ENCODE measurements around the gene CBFA2T2.

Gene CBFA2T2

DNA sequence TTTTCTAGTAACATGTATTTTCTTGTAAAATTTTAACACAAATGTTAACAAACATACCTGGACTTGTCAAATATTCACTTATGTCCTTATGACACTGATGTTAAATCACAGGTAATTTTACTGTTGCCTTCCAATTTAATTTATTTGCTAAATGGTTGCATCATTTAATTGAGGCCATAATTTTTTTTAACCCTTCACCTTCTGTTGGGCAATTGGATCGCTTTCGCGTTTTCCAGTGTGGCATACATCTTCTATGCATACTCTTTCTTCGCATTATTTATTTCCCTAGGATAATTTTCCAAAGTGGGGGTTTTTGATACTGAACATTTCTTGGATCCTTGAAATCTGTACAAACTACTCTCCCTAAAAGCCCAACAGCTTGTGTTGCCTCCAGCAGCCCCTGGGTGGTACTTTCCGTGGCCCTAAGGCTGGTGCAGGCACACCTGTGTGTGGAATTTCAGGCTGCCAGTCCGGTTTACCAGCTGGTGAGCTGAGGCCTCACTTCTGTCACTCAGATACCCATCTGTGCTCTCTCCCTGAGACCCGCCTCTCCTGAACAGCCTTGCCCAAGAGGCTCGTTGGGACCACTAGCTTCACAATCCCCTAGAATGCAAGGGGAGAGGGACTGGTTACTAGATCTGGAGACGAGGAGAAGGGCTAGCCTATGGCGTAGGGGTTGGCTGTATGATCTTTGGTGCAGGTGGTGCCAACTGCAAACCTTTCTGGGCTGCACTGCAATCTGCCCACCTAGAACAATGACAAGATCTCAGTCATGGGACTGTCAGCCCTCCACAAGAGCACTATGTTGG is 161.1 kb downstream of the CBFA2T2 start:
- no peak overlapping the region for H3K4me3 ChIP-seq (ENCODE audit: insufficient read length, low read depth)
- no peak overlapping the region for H3K9ac ChIP-seq (ENCODE audit: insufficient read length, low read depth)
- H3K27me3 ChIP-seq (ENCODE audit: insufficient read depth, insufficient read length), result no peaks in the 10 kb centered on the region
- H3K9me3 ChIP-seq (ENCODE audit: insufficient read depth, low read length), result no peaks in the 10 kb centered on the region
- peaks cover 11% of the 10 kb centered on the region for H3K36me3 ChIP-seq (ENCODE audit: insufficient read depth, insufficient read length, low read length)
- H3K4me1 ChIP-seq (ENCODE audit: insufficient read depth, insufficient read length), result peaks cover 7% of the 10 kb centered on the region
- no peak for DNase-seq (ENCODE audit: low read depth, low spot score)
- TF ChIP-seq SUZ12 (IDR thresholded peaks at IDR 0.05; ENCODE audit: extremely low read depth, insufficient read depth, insufficient read length) (no peak), YY1 (IDR thresholded peaks at IDR 0.05; ENCODE audit: insufficient read depth, insufficient read length) (no peak), ZNF274 (IDR thresholded peaks at IDR 0.05; ENCODE audit: low read depth, low read length) (no peak)

DNA sequence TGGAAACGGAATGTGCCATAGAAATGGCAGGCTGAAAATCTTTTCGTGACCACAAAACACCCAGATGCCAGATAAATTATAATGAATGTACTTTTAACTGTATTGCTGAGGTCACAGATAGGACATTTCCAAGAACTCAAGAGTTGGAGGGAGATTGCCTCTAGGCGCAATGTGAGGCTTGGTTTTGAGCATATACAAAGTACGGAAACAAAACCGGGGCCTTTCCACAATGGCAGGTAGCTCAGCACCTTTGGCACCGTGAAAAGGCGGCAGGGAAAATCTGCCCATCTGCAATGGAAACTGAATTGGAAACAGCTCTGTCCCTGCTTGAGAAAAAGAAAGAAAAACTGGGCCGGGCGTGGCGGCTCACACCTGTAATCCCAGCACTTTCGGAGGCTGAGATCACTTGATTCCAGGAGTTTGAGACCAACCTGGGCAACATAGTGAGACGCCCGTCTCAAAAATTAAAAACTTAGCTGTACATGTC is 161.7 kb downstream of the CBFA2T2 start:
- Histone ChIP-seq H3K4me1 (ENCODE audit: insufficient read depth, insufficient read length) (peaks cover 7% of the 10 kb centered on the region), H3K4me3 (ENCODE audit: insufficient read length, low read depth) (no peak overlapping the region), H3K9ac (ENCODE audit: insufficient read length, low read depth) (no peak overlapping the region), H3K27me3 (ENCODE audit: insufficient read depth, insufficient read length) (no peaks in the 10 kb centered on the region), H3K36me3 (ENCODE audit: insufficient read depth, insufficient read length, low read length) (peaks cover 17% of the 10 kb centered on the region), H3K9me3 (ENCODE audit: insufficient read depth, low read length) (no peaks in the 10 kb centered on the region)
- no peak for DNase-seq (ENCODE audit: low read depth, low spot score)
- TF ChIP-seq SUZ12 (IDR thresholded peaks at IDR 0.05; ENCODE audit: extremely low read depth, insufficient read depth, insufficient read length) (no peak), YY1 (IDR thresholded peaks at IDR 0.05; ENCODE audit: insufficient read depth, insufficient read length) (no peak), ZNF274 (IDR thresholded peaks at IDR 0.05; ENCODE audit: low read depth, low read length) (no peak)

DNA sequence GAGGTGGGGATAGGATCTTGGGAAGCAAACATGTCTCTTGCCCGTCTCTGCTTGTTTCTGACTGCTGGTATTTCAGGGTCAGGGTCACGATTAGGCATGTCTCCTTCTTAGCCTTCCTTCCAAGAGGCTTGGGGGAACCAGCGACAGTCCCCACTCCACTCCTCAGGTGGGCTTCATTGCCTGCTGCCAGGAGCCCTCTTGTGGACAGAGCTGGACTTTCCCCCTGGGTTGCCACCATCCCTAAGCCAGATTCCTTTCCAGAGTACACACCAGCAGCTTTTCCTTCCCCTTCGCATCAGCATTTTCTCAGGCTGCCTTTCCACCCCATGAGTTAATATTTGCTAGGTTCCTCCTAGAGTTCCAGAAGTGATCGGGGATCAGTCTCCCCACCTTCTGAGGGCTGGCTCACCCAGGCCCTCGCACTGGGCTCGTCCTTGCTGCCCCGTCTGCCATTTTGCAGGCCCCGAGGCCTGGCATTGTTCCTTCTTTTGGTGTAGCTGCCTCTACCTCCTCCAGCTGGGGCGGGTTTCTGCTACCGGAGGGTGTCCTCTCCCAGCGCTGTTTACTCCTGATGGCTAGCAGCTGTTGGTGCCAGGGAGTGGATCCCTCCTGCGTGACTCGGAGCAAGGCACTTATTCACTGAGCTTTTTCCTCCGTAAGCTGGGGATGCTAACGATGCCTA is 163.5 kb downstream of the CBFA2T2 start:
- peaks cover 35% of the 10 kb centered on the region for H3K36me3 ChIP-seq (ENCODE audit: insufficient read depth, insufficient read length, low read length)
- H3K9ac ChIP-seq (ENCODE audit: insufficient read length, low read depth), result no peak overlapping the region
- no peak for DNase-seq (ENCODE audit: low read depth, low spot score)
- H3K4me3 ChIP-seq (ENCODE audit: insufficient read length, low read depth), result no peak overlapping the region
- no peaks in the 10 kb centered on the region for H3K27me3 ChIP-seq (ENCODE audit: insufficient read depth, insufficient read length)
- H3K4me1 ChIP-seq (ENCODE audit: insufficient read depth, insufficient read length), result peaks cover 7% of the 10 kb centered on the region
- H3K9me3 ChIP-seq (ENCODE audit: insufficient read depth, low read length), result no peaks in the 10 kb centered on the region
- no peak for TF ChIP-seq ZNF274 (IDR thresholded peaks at IDR 0.05; ENCODE audit: low read depth, low read length)
- TF ChIP-seq YY1 (IDR thresholded peaks at IDR 0.05; ENCODE audit: insufficient read depth, insufficient read length), result no peak
- TF ChIP-seq SUZ12 (IDR thresholded peaks at IDR 0.05; ENCODE audit: extremely low read depth, insufficient read depth, insufficient read length), result no peak

DNA sequence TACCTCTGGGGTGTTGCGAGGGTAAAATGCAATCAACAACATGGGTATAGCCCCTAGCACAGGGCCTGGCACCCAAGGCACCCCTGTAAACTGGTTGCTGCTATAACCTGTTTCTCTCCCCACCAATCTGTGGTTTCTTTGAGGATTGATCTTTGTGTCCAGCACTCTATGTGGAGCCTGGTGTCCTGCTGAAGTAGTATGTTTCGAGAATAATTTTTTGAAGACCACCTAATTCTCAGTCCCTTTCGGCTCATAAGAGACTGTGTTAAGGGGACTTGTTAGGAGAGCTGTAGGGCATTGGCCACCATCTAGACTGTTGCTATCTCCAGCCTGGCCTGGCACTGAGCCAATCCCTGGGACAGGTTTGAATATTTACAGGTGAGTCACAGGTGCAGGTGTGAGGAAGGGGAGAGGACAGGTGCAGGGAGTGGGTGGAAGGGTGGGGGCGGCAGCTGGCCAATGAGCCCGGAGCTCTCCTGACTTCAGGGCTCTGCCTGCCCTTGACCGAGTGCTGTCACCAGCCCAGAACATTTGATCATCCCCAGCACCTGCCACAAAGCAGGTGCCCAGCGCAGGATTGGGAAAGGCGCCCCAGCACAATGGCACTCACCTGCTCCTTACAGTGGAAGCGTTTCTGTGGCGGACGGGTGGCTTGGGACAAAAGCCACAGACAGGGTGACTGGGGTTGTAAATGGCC is 164.2 kb downstream of the CBFA2T2 start:
- H3K27me3 ChIP-seq (ENCODE audit: insufficient read depth, insufficient read length), result no peaks in the 10 kb centered on the region
- TF ChIP-seq SUZ12 (IDR thresholded peaks at IDR 0.05; ENCODE audit: extremely low read depth, insufficient read depth, insufficient read length) (no peak), YY1 (IDR thresholded peaks at IDR 0.05; ENCODE audit: insufficient read depth, insufficient read length) (no peak), ZNF274 (IDR thresholded peaks at IDR 0.05; ENCODE audit: low read depth, low read length) (no peak)
- peaks cover 42% of the 10 kb centered on the region for H3K36me3 ChIP-seq (ENCODE audit: insufficient read depth, insufficient read length, low read length)
- no peak overlapping the region for H3K9ac ChIP-seq (ENCODE audit: insufficient read length, low read depth)
- H3K4me3 ChIP-seq (ENCODE audit: insufficient read length, low read depth), result no peak overlapping the region
- DNase-seq (ENCODE audit: low read depth, low spot score), result no peak
- H3K4me1 ChIP-seq (ENCODE audit: insufficient read depth, insufficient read length), result peaks cover 7% of the 10 kb centered on the region
- no peaks in the 10 kb centered on the region for H3K9me3 ChIP-seq (ENCODE audit: insufficient read depth, low read length)

DNA sequence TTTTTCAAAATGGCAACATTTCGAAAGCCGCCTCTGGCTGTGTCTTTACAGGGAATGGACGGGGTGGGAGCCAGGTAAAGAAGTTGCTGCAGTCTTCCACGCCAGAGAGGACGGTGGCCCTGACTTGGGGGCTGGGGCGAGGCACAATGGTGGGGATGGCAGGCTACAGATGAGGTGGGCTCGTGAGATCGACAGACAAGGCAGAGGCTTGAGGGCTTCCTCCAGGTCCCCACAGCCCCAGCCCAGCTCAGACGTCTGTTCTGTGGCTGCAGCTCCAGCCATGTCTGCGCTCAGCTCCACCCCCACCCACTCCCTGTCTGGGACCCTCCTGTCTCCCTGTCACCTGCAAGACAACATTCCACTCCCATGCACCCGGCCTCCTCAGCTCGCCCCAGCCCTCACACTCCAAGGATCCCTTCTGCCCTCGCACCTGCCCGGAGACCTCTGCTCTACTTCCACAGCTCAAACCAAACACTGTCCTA is 164.8 kb downstream of the CBFA2T2 start:
- TF ChIP-seq YY1 (IDR thresholded peaks at IDR 0.05; ENCODE audit: insufficient read depth, insufficient read length) (no peak), SUZ12 (IDR thresholded peaks at IDR 0.05; ENCODE audit: extremely low read depth, insufficient read depth, insufficient read length) (no peak), ZNF274 (IDR thresholded peaks at IDR 0.05; ENCODE audit: low read depth, low read length) (no peak)
- H3K27me3 ChIP-seq (ENCODE audit: insufficient read depth, insufficient read length), result no peaks in the 10 kb centered on the region
- H3K4me1 ChIP-seq (ENCODE audit: insufficient read depth, insufficient read length), result peaks cover 2% of the 10 kb centered on the region
- DNase-seq (ENCODE audit: low read depth, low spot score), result no peak
- H3K9ac ChIP-seq (ENCODE audit: insufficient read length, low read depth), result no peak overlapping the region
- H3K4me3 ChIP-seq (ENCODE audit: insufficient read length, low read depth), result no peak overlapping the region
- peaks cover 48% of the 10 kb centered on the region for H3K36me3 ChIP-seq (ENCODE audit: insufficient read depth, insufficient read length, low read length)
- H3K9me3 ChIP-seq (ENCODE audit: insufficient read depth, low read length), result no peaks in the 10 kb centered on the region

DNA sequence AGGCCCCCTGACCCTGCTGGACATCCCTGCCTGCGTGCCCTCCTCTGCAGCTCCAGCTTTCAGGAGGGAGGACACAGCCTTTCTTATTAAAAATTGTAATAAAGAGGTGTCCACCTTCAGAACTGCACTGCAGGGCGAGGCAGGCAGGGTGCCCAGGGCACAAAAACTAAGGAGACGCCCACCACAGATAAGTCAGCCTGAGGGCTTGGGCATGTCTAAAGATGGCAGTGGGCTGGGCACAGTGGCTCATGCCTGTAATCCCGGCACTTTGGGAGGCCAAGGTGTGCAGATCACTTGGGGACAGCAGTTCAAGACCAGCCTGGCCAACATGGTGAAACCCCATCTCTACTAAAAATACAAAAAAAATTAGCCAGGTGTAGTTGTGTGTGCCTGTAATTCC is 165.3 kb downstream of the CBFA2T2 start:
- DNase-seq (ENCODE audit: low read depth, low spot score), result no peak
- Histone ChIP-seq H3K9me3 (ENCODE audit: insufficient read depth, low read length) (no peaks in the 10 kb centered on the region), H3K36me3 (ENCODE audit: insufficient read depth, insufficient read length, low read length) (peaks cover 53% of the 10 kb centered on the region), H3K4me1 (ENCODE audit: insufficient read depth, insufficient read length) (peaks cover 2% of the 10 kb centered on the region), H3K9ac (ENCODE audit: insufficient read length, low read depth) (no peak overlapping the region), H3K27me3 (ENCODE audit: insufficient read depth, insufficient read length) (no peaks in the 10 kb centered on the region), H3K4me3 (ENCODE audit: insufficient read length, low read depth) (no peak overlapping the region)
- TF ChIP-seq YY1 (IDR thresholded peaks at IDR 0.05; ENCODE audit: insufficient read depth, insufficient read length) (no peak), SUZ12 (IDR thresholded peaks at IDR 0.05; ENCODE audit: extremely low read depth, insufficient read depth, insufficient read length) (no peak), ZNF274 (IDR thresholded peaks at IDR 0.05; ENCODE audit: low read depth, low read length) (no peak)

Measured in NT2/D1 (cell line).